ENCODE measurements around the gene RBMS2. TPM values are rescaled to one million over a fixed set of nuclear protein-coding genes. Genes with fewer than 3 reads are reported as not detected.

The RBMS2 gene
- total RNA-seq, 1 experiment from 2014 or later, result 18.2 TPM

- ChIA-PET POLR2A (interaction anchor here (0.5 kb wide), 1 partner anchor 573 kb away, joined by 4 read pairs; no protein-coding TSS in a partner anchor), CTCF (no interaction called here)
- Histone ChIP-seq H3K4me1 (ENCODE audit: control insufficient read depth, insufficient read depth, low read length) (no peaks in the 10 kb centered on the region; the same call in 1 of the 2 replicates), H3K27me3 (ENCODE audit: control insufficient read depth, insufficient read depth, low read length) (no peaks in the 10 kb centered on the region), H3K9me3 (ENCODE audit: control insufficient read depth, insufficient read depth, low read depth, low read length) (no peaks in the 10 kb centered on the region), H3K27ac (ENCODE audit: low read length) (no peak overlapping the region), H3K4me3 (ENCODE audit: low read depth in 2 of 2, low read length in 2 of 2) (no peak overlapping the region), H3K36me3 (ENCODE audit: control insufficient read depth, insufficient read depth, low read length) (peaks cover 27% of the 10 kb centered on the region)
- ATAC-seq (no peak), DNase-seq (ENCODE audit: low read depth, low spot score) (no peak)
- intact Hi-C loops (cut with micrococcal nuclease; ENCODE audit: unreplicated experiment) (no loop called here), in situ Hi-C loops (cut with HindIII; ENCODE audit: low pct_unique_long_range_greater_than_20kb, low sequenced_read_pairs) (no loop called here)
- TF ChIP-seq SIN3A (IDR thresholded peaks at IDR 0.05; ENCODE audit: borderline replicate concordance, insufficient read depth, low read depth, low read length) (no peak), CTCF (IDR thresholded peaks at IDR 0.05) (no peak), TCF7L2 (IDR thresholded peaks at IDR 0.05; ENCODE audit: low read depth, low read length) (no peak), POLR2AphosphoS5 (IDR thresholded peaks at IDR 0.05; ENCODE audit: low read depth, low read length) (no peak), REST (IDR thresholded peaks at IDR 0.05; ENCODE audit: insufficient read depth in 1 of 2, low read depth in 2 of 2, low read length in 1 of 2) (no peak)
- TSS peak; percentile 58 for BruUV-seq (replicated peaks)
Measured at GRCh38 chr12:56596815-56597214, 75.2 kb downstream of the RBMS2 start.

GRCh38 chr12:56599041-56599440 is 77.4 kb downstream of the RBMS2 start:
- no peaks in the 10 kb centered on the region for H3K9me3 ChIP-seq (ENCODE audit: control insufficient read depth, insufficient read depth, low read depth, low read length)
- no peaks in the 10 kb centered on the region for H3K27me3 ChIP-seq (ENCODE audit: control insufficient read depth, insufficient read depth, low read length)
- no peaks in the 10 kb centered on the region; the same call in 1 of the 2 replicates for H3K4me1 ChIP-seq (ENCODE audit: control insufficient read depth, insufficient read depth, low read length)
- ChIA-PET CTCF (no interaction called here), POLR2A (no interaction called here)
- DNase-seq (ENCODE audit: low read depth, low spot score) (no peak), ATAC-seq (no peak)
- no peak for TF ChIP-seq REST (IDR thresholded peaks at IDR 0.05; ENCODE audit: insufficient read depth in 1 of 2, low read depth in 2 of 2, low read length in 1 of 2)
- TF ChIP-seq POLR2AphosphoS5 (IDR thresholded peaks at IDR 0.05; ENCODE audit: low read depth, low read length), result no peak
- TF ChIP-seq SIN3A (IDR thresholded peaks at IDR 0.05; ENCODE audit: borderline replicate concordance, insufficient read depth, low read depth, low read length), result no peak
- TF ChIP-seq CTCF (IDR thresholded peaks at IDR 0.05), result no peak
- no peak for TF ChIP-seq TCF7L2 (IDR thresholded peaks at IDR 0.05; ENCODE audit: low read depth, low read length)
- intact Hi-C loops (cut with micrococcal nuclease; ENCODE audit: unreplicated experiment) (no loop called here), in situ Hi-C loops (cut with HindIII; ENCODE audit: low pct_unique_long_range_greater_than_20kb, low sequenced_read_pairs) (no loop called here)
- no peak overlapping the region for H3K4me3 ChIP-seq (ENCODE audit: low read depth in 2 of 2, low read length in 2 of 2)
- H3K27ac ChIP-seq (ENCODE audit: low read length), result no peak overlapping the region
- H3K36me3 ChIP-seq (ENCODE audit: control insufficient read depth, insufficient read depth, low read length), result peaks cover 35% of the 10 kb centered on the region
- no TSS peak for BruUV-seq (replicated peaks)

Data from Panc1 (cell line).